Sigmoid colon (tissue), 7 donors: Measurements from ENCODE around the gene PHLDB1. TPM values are rescaled to one million over a fixed set of nuclear protein-coding genes. Genes with fewer than 3 reads are reported as not detected.

Source experiments
- DNase-seq: peaks from one replicate; pipeline ENCODE4 v3.0.0-alpha.2; 2019
- H3K27ac ChIP-seq, 4 donors: fragments of 200-600 bp; sonication (generic); one replicate each; pipeline ENCODE4 v1.5.1; 2016 to 2019; ENCODE audit warnings: mild to moderate bottlenecking in 1 of 4
- H3K27me3 ChIP-seq, 3 donors: fragments of 200-600 bp; sonication (generic); one replicate each; pipeline ENCODE4 v1.5.1; 2019; ENCODE audit warnings: mild to moderate bottlenecking in 1 of 3
- H3K36me3 ChIP-seq, 4 donors: fragments of 200-600 bp; sonication (generic); one replicate each; pipeline ENCODE4 v1.5.1; 2016 to 2019
- H3K4me1 ChIP-seq, 4 donors: fragments of 200-600 bp; sonication (generic); one replicate each; pipeline ENCODE4 v1.5.1; 2017 to 2019
- H3K4me3 ChIP-seq, 4 donors: fragments of 200-600 bp; sonication (generic); one replicate each; pipeline ENCODE4 v1.5.1; 2017 to 2019; ENCODE audit warnings: mild to moderate bottlenecking in 2 of 4, moderate library complexity in 1 of 4
- H3K9me3 ChIP-seq, 4 donors: fragments of 200-600 bp in 3 of 4; sonication (generic) in 3 of 4; one replicate each; pipeline versions ENCODE4 v1.5.1 to v1.6.1; 2013 to 2019
- CTCF ChIP-seq, 4 experiments: fragments of 450-650 bp in 3 of 4; fragments of 200-600 bp in 1 of 4; IDR thresholded peaks; one replicate each; pipeline ENCODE4 v1.5.1; 2016 to 2019; ENCODE audit warnings: antibody characterized with exemption in 4 of 4, mild to moderate bottlenecking in 3 of 4, moderate library complexity in 2 of 4
- EP300 ChIP-seq, 4 donors: sonication (generic); formaldehyde crosslinking; IDR thresholded peaks; one replicate each; pipeline ENCODE4 v1.6.1; 2017; ENCODE audit warnings: antibody characterized with exemption in 4 of 4
- POLR2A ChIP-seq, 2 donors: fragments of 450-650 bp; IDR thresholded peaks; one replicate each; pipeline ENCODE4 v1.6.1; 2016; ENCODE audit warnings: antibody characterized with exemption in 2 of 2, mild to moderate bottlenecking in 2 of 2, moderate library complexity in 2 of 2
- POLR2AphosphoS5 ChIP-seq, 4 donors: sonication (generic); formaldehyde crosslinking; IDR thresholded peaks; one replicate each; pipeline ENCODE4 v1.6.1; 2017; ENCODE audit warnings: antibody characterized with exemption in 4 of 4
- WGBS, 2 donors: extraction: QIAGEN DNeasy Blood & Tissue Kit; methylation state at CpG; one replicate each; pipeline ENCODE4 v1.1.7; 2013; 5-methylcytosine and 5-hydroxymethylcytosine counted together
- intact Hi-C: fragments of 100-400 bp; cut with DNase I; formaldehyde crosslinking; loops from one replicate; pipeline ENCODE4 v1.15.1; 2023
- polyA plus RNA-seq, 3 donors: library from polyadenylated mRNA; stranded (reverse); fragments of 200-250 nt; gene quantifications; one replicate each; pipeline ENCODE4 v1.2.3, GENCODE V29; 2013
- total RNA-seq, 4 donors: library from RNA; depleted of rRNA; stranded (reverse); fragments of >200 nt; gene quantifications; one replicate each; pipeline ENCODE4 v1.1.0, GENCODE V29; 2016
- donor health status: healthy with polysubstance abuse.
- donor health status: Bipolar disorder and iron deficiency.
- donor health status: healthy.

PHLDB1 gene
- total and polyA plus RNA-seq, 7 donors = 33.6 to 126 (median 51.8) TPM

DNA sequence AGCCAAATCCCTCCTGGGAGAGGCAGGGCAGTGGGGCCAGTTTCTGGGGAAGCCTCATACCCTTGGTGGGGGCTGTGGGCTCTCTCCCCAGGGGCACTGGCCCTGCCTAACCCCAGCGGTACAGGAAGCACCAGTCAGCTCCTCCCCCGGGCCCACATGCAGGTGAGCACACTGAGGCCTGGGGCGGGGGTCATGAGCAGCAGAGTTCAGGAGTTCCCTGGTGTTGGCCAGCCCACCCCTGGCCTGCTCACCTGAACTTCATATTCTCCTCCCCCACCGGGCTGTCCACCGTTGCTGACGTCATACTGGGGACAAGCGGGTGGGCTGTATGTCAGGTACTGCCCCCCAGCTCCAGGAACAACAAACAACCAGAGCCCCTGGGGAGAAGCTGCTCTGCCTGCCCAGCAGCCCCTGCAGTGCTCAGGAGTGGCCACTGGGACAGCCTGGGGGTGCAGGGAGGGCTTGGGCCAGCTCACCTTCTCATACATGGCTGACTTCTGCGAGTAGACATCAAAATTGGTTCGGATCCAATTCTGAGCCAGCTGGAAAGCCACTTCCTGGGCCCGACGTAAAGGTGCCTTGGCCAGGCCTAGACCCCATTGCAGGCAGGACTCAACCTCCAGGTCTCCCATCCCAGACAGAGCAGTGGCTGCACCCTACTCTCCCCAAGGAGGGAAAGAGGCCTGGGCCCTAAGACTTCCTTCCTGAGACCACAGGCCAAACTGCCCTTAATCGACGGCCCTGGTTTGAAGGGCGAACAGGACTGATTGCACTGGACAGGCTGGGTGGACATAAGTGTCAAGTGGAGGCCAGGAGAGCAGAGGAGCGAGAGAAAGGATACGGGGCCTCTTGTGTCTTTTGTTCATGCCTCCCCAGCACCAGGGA lies 51.3 kb downstream of the PHLDB1 start:
- Histone ChIP-seq H3K36me3 (peaks cover 0 to 42% (median 16%) of the 10 kb centered on the region in 4 donors), H3K4me1 (peaks cover 0 to 18% (median 12%) of the 10 kb centered on the region in 4 donors), H3K27me3 (no peaks in the 10 kb centered on the region), H3K27ac (peak overlapping the region; percentile 30 to 64 (median 54)), H3K4me3 (no peak overlapping the region), H3K9me3 (no peaks in the 10 kb centered on the region)
- 46 to 61% methylated on average over 16 of the region's 16 CpGs for WGBS, 2 donors
- no peak for DNase-seq
- TF ChIP-seq EP300 (IDR thresholded peaks at IDR 0.05) (no peak), POLR2AphosphoS5 (IDR thresholded peaks at IDR 0.05) (no peak), CTCF (IDR thresholded peaks at IDR 0.05) (no peak), POLR2A (IDR thresholded peaks at IDR 0.05) (no peak)
- intact Hi-C loops = loop anchor here (1.0 to 2.0 kb wide), 2 partner anchors 24 to 48 kb away; no protein-coding TSS in a partner anchor

DNA sequence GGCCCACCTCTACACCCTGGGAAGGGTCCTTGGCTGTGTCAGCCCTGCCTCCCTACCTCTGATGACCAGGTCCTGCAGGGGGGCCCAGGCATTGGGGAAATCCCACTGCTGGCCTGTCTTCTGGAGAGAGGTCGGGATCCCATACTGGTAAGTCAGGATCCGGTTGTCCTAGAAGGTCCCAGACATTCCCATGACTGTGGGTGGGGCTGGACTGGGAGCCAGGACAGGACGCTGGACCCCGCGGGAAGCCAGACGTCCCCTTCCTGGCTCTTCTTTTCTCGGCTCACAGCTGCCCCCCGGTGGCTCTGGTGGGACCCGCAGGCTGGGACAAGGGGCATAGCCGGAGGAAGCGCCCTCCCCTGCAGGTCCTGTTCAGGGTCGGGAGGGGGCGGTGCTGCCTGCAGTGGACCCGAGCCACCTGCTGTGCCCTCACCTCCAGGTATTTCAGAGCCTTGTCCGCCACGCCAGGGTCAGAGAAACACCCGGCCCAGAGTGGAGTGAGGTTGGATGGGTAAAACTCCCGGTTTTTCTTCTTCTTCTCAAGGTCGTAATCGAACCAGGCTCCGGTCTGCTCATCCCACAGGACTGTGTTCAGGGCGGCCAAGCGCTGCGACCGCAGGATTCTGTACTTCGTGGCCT lies 52.0 kb downstream of the PHLDB1 start:
- peaks cover 0 to 18% (median 12%) of the 10 kb centered on the region in 4 donors for H3K4me1 ChIP-seq
- H3K27me3 ChIP-seq = no peaks in the 10 kb centered on the region
- no peak for TF ChIP-seq EP300 (IDR thresholded peaks at IDR 0.05)
- peak; percentile 87 to 99 (median 93) for TF ChIP-seq CTCF (IDR thresholded peaks at IDR 0.05)
- TF ChIP-seq POLR2AphosphoS5 (IDR thresholded peaks at IDR 0.05) = peak in 2 of 4 donors; percentile 37 to 48
- no peak for TF ChIP-seq POLR2A (IDR thresholded peaks at IDR 0.05)
- no peaks in the 10 kb centered on the region for H3K9me3 ChIP-seq
- peak overlapping the region in 1 of 4 donors; percentile 3 for H3K4me3 ChIP-seq
- H3K36me3 ChIP-seq = peaks cover 0 to 34% (median 13%) of the 10 kb centered on the region in 4 donors
- 5 to 16% methylated on average over 26 of the region's 26 CpGs for WGBS, 2 donors
- H3K27ac ChIP-seq = peak overlapping the region; percentile 30 to 64 (median 54)
- DNase-seq = peak; percentile 96
- intact Hi-C loops = loop anchor here (1.0 to 2.0 kb wide), 2 partner anchors 25 to 49 kb away; no protein-coding TSS in a partner anchor

- Histone ChIP-seq H3K36me3 (peaks cover 0 to 29% (median 12%) of the 10 kb centered on the region in 4 donors), H3K4me1 (peaks cover 0 to 18% (median 12%) of the 10 kb centered on the region in 4 donors), H3K27me3 (no peaks in the 10 kb centered on the region), H3K27ac (peak overlapping the region in 2 of 4 donors; percentile 62 to 64), H3K4me3 (no peak overlapping the region), H3K9me3 (no peaks in the 10 kb centered on the region)
- WGBS, 2 donors = 55 to 76% methylated on average over 14 of the region's 14 CpGs
- DNase-seq = no peak
- intact Hi-C loops = loop anchor here (1.0 to 2.0 kb wide), 2 partner anchors 26 to 49 kb away; no protein-coding TSS in a partner anchor
- TF ChIP-seq CTCF (IDR thresholded peaks at IDR 0.05) (no peak), POLR2A (IDR thresholded peaks at IDR 0.05) (no peak), POLR2AphosphoS5 (IDR thresholded peaks at IDR 0.05) (no peak), EP300 (IDR thresholded peaks at IDR 0.05) (no peak)
These were observed 52.7 kb downstream of the PHLDB1 start for GRCh38 chr11:118659953-118660680.

- Histone ChIP-seq H3K4me3 (no peak overlapping the region), H3K27me3 (no peaks in the 10 kb centered on the region), H3K9me3 (no peaks in the 10 kb centered on the region), H3K36me3 (peaks cover 0 to 22% (median 7%) of the 10 kb centered on the region in 4 donors), H3K27ac (no peak overlapping the region), H3K4me1 (peaks cover 0 to 18% (median 12%) of the 10 kb centered on the region in 4 donors)
- intact Hi-C loops = no loop called here
- no peak for DNase-seq
- TF ChIP-seq CTCF (IDR thresholded peaks at IDR 0.05) (no peak), POLR2A (IDR thresholded peaks at IDR 0.05) (no peak), EP300 (IDR thresholded peaks at IDR 0.05) (no peak), POLR2AphosphoS5 (IDR thresholded peaks at IDR 0.05) (no peak)
- WGBS, 2 donors = 64 to 79% methylated on average over 7 of the region's 7 CpGs
These were observed 53.4 kb downstream of the PHLDB1 start for GRCh38 chr11:118660681-118661424.
